Measurements from ENCODE around the gene PIANP. TPM values are rescaled to one million over a fixed set of nuclear protein-coding genes. Genes with fewer than 3 reads are reported as not detected.

The PIANP gene
- total and polyA plus RNA-seq, 10 of the 15 experiments (the other 5 are each of a cell fraction or from before 2014, with no cell fraction given), result 0.08 to 0.12 (median 0.08) TPM; not detected in 7

DNA sequence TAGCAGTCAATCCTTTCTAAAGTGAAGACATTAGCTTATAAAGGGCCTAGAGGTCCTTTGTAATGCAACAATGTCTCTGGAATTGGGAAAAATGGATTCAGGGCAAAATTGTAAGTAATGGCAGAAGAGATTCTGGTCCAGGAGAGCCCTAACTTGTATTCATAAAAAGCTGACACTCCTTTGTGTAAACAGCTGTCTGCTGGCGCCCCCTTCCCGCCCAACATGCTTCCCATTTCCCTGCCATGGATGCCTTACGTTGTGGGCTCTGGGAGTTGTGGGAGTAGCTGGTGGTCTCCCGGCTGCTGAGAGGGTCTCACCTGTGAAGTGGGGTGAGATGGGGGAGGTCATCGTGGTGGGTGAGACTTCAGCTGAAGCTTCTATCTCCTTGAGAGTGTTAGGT lies 55.7 kb downstream of the PIANP start:
- SMC1A ChIA-PET (ENCODE audit: uncharacterized antibody, unreplicated experiment), result interaction anchor here (0.8 to 4.2 kb wide), 13 partner anchors 10 to 219 kb away, joined by 3 to 23 read pairs (median 6); partner anchors contain the start of gene LPAR5
- RAD21 ChIA-PET (ENCODE audit: unreplicated experiment), result interaction anchor here (0.9 to 2.5 kb wide), 10 partner anchors 10 to 81 kb away, joined by 4 to 24 read pairs (median 8); partner anchors contain the start of genes CHD4, LPAR5 and ZNF384
- Histone ChIP-seq H3K4me2 (ENCODE audit: control insufficient read depth, insufficient read depth) (peak overlapping the region; percentile 45), H3K36me3 (ENCODE audit: control insufficient read depth in 2 of 2, insufficient read depth in 2 of 2, low read length in 1 of 2) (no peaks in the 10 kb centered on the region), H3K9ac (ENCODE audit: control insufficient read depth, insufficient read depth, low read length) (no peak overlapping the region), H3K4me1 (ENCODE audit: control insufficient read depth, insufficient read depth, low read length) (peaks cover 14% of the 10 kb centered on the region), H3K79me2 (ENCODE audit: control insufficient read depth, insufficient read depth, low read length) (no peaks in the 10 kb centered on the region), H3K27ac (ENCODE audit: control insufficient read depth, insufficient read depth) (peak overlapping the region; percentile 48), H3K4me3 (no peak overlapping the region), H2AFZ (ENCODE audit: control insufficient read depth, low read depth, low read length) (no peak overlapping the region; the same call in 1 of the 2 replicates), H4K20me1 (ENCODE audit: control insufficient read depth, insufficient read depth) (no peaks in the 10 kb centered on the region), H3K27me3 (replicated peaks in 1 of 2; ENCODE audit: control insufficient read depth in 2 of 2, insufficient read depth in 2 of 2, low read length in 1 of 2) (no peaks in the 10 kb centered on the region), H3K9me3 (replicated peaks; ENCODE audit: control insufficient read depth, insufficient read depth, low read length) (peaks cover 15% of the 10 kb centered on the region)
- POLR2A ChIA-PET, result interaction anchor here (0.5 to 2.9 kb wide), 7 partner anchors 11 to 326 kb away, joined by 3 to 47 read pairs (median 3); partner anchors contain the start of genes COPS7A and LPAR5
- CTCF ChIA-PET, result interaction anchor here (0.7 to 3.6 kb wide), 22 partner anchors 9 to 147 kb away, joined by 3 to 23 read pairs (median 5); partner anchors contain the start of genes LPAR5 and NOP2
- in situ Hi-C loops (cut with MboI) (no loop called here), intact Hi-C loops (cut with micrococcal nuclease; ENCODE audit: unreplicated experiment) (no loop called here)
- ATAC-seq, result no peak
- DNase-seq (ENCODE audit: low read depth, low spot score), result no peak
- 64% methylated on average over 5 of the region's 5 CpGs for WGBS (ENCODE audit: insufficient coverage, insufficient replicate concordance, low lambda C conversion rate, missing lambda C conversion rate)
- no TSS peak for BruUV-seq (replicated peaks)
- 0 out of 2 replicates have a peak, but pooled peaks have one; percentile 27 for TF ChIP-seq SMC3 (IDR thresholded peaks at IDR 0.05; ENCODE audit: borderline replicate concordance, low read length)
- no peak for TF ChIP-seq MXI1 (IDR thresholded peaks at IDR 0.05; ENCODE audit: low read depth, low read length)
- TF ChIP-seq, protein P1, sequence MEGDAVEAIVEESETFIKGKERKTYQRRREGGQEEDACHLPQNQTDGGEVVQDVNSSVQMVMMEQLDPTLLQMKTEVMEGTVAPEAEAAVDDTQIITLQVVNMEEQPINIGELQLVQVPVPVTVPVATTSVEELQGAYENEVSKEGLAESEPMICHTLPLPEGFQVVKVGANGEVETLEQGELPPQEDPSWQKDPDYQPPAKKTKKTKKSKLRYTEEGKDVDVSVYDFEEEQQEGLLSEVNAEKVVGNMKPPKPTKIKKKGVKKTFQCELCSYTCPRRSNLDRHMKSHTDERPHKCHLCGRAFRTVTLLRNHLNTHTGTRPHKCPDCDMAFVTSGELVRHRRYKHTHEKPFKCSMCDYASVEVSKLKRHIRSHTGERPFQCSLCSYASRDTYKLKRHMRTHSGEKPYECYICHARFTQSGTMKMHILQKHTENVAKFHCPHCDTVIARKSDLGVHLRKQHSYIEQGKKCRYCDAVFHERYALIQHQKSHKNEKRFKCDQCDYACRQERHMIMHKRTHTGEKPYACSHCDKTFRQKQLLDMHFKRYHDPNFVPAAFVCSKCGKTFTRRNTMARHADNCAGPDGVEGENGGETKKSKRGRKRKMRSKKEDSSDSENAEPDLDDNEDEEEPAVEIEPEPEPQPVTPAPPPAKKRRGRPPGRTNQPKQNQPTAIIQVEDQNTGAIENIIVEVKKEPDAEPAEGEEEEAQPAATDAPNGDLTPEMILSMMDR (IDR thresholded peaks at IDR 0.05 in 2 of 3, conservative IDR thresholded peaks at IDR 0.05 in 1 of 3; ENCODE audit: control insufficient read depth in 2 of 3, extremely low read depth in 1 of 3, insufficient read depth in 1 of 3, low read depth in 3 of 3, low read length in 3 of 3), result peak in 1 of 3 experiments; percentile 34; a peak in 2 of 6 replicates
- peak; percentile 39; the same call in 1 of the 2 replicates for TF ChIP-seq RAD21 (IDR thresholded peaks at IDR 0.05; ENCODE audit: insufficient read depth, low read depth, low read length)
- no peak for FAIRE-seq
